OCI-LY1 (cell line): ENCODE results near the gene SARS1.

Experiments used
- EZH2 ChIP-seq: fragments of 200-600 bp; sonication (generic), shearing (Covaris generic); IDR thresholded peaks from 2 replicates; pipeline ENCODE4 v1.8.0; 2017; ENCODE audit warnings: borderline replicate concordance, mixed run types, mild to moderate bottlenecking, antibody characterized with exemption, low read length, moderate library complexity, mixed read lengths
- TF ChIP-seq, protein P1 (sequence below): fragments of 200-600 bp; sonication (generic), shearing (Covaris generic); IDR thresholded peaks from 2 replicates; pipeline ENCODE4 v1.5.1; 2017; ENCODE audit warnings: mild to moderate bottlenecking, antibody characterized with exemption, low read length, moderate library complexity, mixed read lengths

GRCh38 chr1:109281680-109282496 lies 68.2 kb downstream of the SARS1 start:
- TF ChIP-seq, protein P1, sequence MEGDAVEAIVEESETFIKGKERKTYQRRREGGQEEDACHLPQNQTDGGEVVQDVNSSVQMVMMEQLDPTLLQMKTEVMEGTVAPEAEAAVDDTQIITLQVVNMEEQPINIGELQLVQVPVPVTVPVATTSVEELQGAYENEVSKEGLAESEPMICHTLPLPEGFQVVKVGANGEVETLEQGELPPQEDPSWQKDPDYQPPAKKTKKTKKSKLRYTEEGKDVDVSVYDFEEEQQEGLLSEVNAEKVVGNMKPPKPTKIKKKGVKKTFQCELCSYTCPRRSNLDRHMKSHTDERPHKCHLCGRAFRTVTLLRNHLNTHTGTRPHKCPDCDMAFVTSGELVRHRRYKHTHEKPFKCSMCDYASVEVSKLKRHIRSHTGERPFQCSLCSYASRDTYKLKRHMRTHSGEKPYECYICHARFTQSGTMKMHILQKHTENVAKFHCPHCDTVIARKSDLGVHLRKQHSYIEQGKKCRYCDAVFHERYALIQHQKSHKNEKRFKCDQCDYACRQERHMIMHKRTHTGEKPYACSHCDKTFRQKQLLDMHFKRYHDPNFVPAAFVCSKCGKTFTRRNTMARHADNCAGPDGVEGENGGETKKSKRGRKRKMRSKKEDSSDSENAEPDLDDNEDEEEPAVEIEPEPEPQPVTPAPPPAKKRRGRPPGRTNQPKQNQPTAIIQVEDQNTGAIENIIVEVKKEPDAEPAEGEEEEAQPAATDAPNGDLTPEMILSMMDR, result no peak
- TF ChIP-seq EZH2, result no peak
